Measurements from ENCODE around the gene ANXA2. TPM values are rescaled to one million over a fixed set of nuclear protein-coding genes. Genes with fewer than 3 reads are reported as not detected.
A peak's percentile ranks its signal among the peaks of the same experiment; 100 is the strongest.
"Not testable (repeated sequence)": the region's sequence is repeated elsewhere in the genome, so short reads cannot be mapped to it uniquely, and the experiment has no call there.

ANXA2 gene
- polyA plus RNA-seq, 1 experiment = 5,886 TPM

GRCh38 chr15:60340207-60340921, 57.4 kb downstream of the ANXA2 start:
- ChIA-PET CTCF (interaction anchor here (0.6 to 2.3 kb wide), 2 partner anchors 10 to 13 kb away, joined by 3 to 8 read pairs; no protein-coding TSS in a partner anchor), POLR2A (no interaction called here)
- H3K36me3 ChIP-seq (ENCODE audit: control insufficient read depth, insufficient read depth, low read length) = peaks cover under 1% of the 10 kb centered on the region; the same call in 1 of the 2 replicates
- DNase-seq (ENCODE audit: low read depth) = no peak
- no peak overlapping the region for H3K4me3 ChIP-seq (ENCODE audit: low read depth, low read length)
- peak; percentile 24; the same call in 1 of the 2 replicates for TF ChIP-seq CTCF (IDR thresholded peaks at IDR 0.05; ENCODE audit: insufficient read depth, low read depth, low read length)
- no peaks in the 10 kb centered on the region for H3K27me3 ChIP-seq (ENCODE audit: control insufficient read depth, insufficient read depth, low read length)

- Histone ChIP-seq H3K27me3 (ENCODE audit: control insufficient read depth, insufficient read depth, low read length) (no peaks in the 10 kb centered on the region), H3K4me3 (ENCODE audit: low read depth, low read length) (no peak overlapping the region), H3K36me3 (ENCODE audit: control insufficient read depth, insufficient read depth, low read length) (no peaks in the 10 kb centered on the region)
- no peak for TF ChIP-seq CTCF (IDR thresholded peaks at IDR 0.05; ENCODE audit: insufficient read depth, low read depth, low read length)
- ChIA-PET POLR2A (no interaction called here), CTCF (interaction anchor here (0.6 kb wide), 1 partner anchor 93 kb away, joined by 3 read pairs; no protein-coding TSS in a partner anchor)
- no peak for DNase-seq (ENCODE audit: low read depth)
Measured at GRCh38 chr15:60339236-60339635, 58.5 kb downstream of the ANXA2 start.

- ChIA-PET CTCF (no interaction called here), POLR2A (no interaction called here)
- Histone ChIP-seq H3K27me3 (ENCODE audit: control insufficient read depth, insufficient read depth, low read length) (no peaks in the 10 kb centered on the region), H3K36me3 (ENCODE audit: control insufficient read depth, insufficient read depth, low read length) (no peaks in the 10 kb centered on the region), H3K4me3 (ENCODE audit: low read depth, low read length) (no peak overlapping the region)
- no peak for TF ChIP-seq CTCF (IDR thresholded peaks at IDR 0.05; ENCODE audit: insufficient read depth, low read depth, low read length)
- no peak for DNase-seq (ENCODE audit: low read depth)
Measured at GRCh38 chr15:60338810-60339209, 59.0 kb downstream of the ANXA2 start.

GRCh38 chr15:60337076-60337475, 60.7 kb downstream of the ANXA2 start:
- no peak overlapping the region for H3K4me3 ChIP-seq (ENCODE audit: low read depth, low read length)
- H3K36me3 ChIP-seq (ENCODE audit: control insufficient read depth, insufficient read depth, low read length) = no peaks in the 10 kb centered on the region
- no peaks in the 10 kb centered on the region for H3K27me3 ChIP-seq (ENCODE audit: control insufficient read depth, insufficient read depth, low read length)
- ChIA-PET CTCF (interaction anchor here (1.1 to 2.4 kb wide), 3 partner anchors 9 to 183 kb away, joined by 3 to 12 read pairs (median 9); no protein-coding TSS in a partner anchor), POLR2A (no interaction called here)
- no peak for DNase-seq (ENCODE audit: low read depth)
- no peak for TF ChIP-seq CTCF (IDR thresholded peaks at IDR 0.05; ENCODE audit: insufficient read depth, low read depth, low read length)

GRCh38 chr15:60335296-60335695, 62.5 kb downstream of the ANXA2 start:
- CTCF ChIA-PET = interaction anchor here (1.5 kb wide), 1 partner anchor 108 kb away, joined by 3 read pairs; no protein-coding TSS in a partner anchor
- POLR2A ChIA-PET; DNase-seq (ENCODE audit: low read depth); H3K27me3 ChIP-seq (ENCODE audit: control insufficient read depth, insufficient read depth, low read length); H3K36me3 ChIP-seq (ENCODE audit: control insufficient read depth, insufficient read depth, low read length); H3K4me3 ChIP-seq (ENCODE audit: low read depth, low read length): not testable (repeated sequence)
